Amniotic epithelial cell (primary cell): Measurements from ENCODE around the gene ACSF3.

Experiments
- DNase-seq: peaks from one replicate; pipeline ENCODE4 v3.0.0-alpha.2; 2010; ENCODE audit warnings: low read depth

ACSF3 gene

GRCh38 chr16:89095491-89095951 is 1.9 kb downstream of the ACSF3 start:
- DNase-seq, result no peak

DNA sequence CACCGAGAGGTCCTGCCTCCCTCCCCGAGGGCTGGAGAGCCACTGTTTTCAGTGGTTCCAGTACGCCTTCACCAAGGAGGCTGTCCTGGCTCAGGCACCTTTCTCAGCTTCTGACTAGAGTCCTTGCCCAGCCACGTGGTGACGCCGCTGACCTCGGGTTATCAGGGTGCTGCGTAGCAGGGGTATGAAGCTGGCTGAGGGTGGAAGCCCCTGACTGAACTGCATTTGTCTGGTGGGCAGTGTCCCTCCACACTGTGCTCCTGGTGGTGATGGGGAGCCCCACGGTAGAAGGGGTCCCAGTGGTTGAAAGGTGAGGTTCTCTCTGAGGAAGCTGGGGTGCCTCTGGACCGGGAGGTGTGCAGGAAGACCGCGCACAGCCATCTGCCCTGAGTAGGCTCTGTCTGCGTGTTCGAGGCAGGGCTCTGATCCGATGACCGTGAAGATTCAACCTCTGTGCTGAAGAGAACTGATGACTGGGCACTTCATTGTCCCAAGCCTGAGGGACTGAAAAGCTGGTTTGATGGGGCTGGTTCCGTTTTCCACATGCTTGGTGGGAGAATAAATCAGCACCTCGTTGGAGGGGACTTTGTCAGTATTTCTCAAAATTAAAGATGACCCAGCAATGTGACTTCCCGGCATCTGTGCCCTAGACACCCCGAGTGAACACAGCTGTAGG is 2.5 kb downstream of the ACSF3 start:
- DNase-seq, result no peak

- DNase-seq, result no peak
Measured at GRCh38 chr16:89096768-89097391, 3.2 kb downstream of the ACSF3 start.

GRCh38 chr16:89097392-89097772 is 3.7 kb downstream of the ACSF3 start:
- DNase-seq, result no peak

DNA sequence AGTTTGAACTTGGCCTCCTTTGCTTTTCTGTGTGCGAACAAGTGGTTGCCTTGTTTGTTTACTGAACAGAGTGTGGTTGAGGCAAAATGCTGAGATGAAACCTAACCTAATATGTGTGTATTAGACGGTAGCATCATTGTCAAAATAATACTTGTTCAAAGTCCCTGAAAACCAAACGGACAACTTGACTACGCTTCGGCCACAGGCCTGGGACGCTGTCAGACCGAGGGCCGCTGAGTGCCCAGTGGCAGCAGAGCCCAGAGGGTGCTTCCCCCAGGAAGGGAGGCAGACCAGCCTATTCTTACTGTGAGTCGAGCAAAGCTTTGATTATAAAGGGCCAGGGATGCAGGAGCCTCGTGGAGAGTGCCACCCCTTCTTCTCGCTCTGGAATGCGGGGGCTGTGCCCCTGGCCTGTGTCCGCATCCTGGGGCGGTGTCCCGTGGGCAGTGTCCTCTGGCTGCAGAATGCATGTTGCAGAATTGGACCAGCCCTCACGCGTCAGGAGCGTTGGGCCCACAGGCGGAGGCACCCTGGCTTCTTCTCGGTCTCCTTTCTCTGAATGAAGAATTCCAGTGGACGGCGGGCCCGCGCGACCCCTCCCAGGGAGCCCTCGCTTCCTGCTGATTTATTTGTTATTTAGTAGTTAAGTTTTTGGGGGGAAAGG is 5.2 kb downstream of the ACSF3 start:
- DNase-seq, result no peak

- no peak for DNase-seq
Measured at GRCh38 chr16:89099905-89100304, 6.3 kb downstream of the ACSF3 start.

DNA sequence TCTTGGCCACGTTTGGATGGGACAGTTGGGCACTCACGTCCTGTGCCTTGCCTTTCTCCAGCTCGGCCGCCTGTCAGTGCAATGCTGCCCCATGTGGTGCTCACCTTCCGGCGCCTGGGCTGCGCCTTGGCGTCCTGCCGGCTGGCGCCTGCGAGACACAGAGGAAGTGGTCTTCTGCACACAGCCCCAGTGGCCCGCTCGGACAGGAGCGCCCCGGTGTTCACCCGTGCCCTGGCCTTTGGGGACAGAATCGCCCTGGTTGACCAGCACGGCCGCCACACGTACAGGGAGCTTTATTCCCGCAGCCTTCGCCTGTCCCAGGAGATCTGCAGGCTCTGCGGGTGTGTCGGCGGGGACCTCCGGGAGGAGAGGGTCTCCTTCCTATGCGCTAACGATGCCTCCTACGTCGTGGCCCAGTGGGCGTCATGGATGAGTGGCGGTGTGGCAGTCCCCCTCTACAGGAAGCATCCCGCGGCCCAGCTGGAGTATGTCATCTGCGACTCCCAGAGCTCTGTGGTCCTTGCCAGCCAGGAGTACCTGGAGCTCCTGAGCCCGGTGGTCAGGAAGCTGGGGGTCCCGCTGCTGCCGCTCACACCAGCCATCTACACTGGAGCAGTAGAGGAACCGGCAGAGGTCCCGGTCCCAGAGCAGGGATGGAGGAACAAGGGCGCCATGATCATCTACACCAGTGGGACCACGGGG is 7.1 kb downstream of the ACSF3 start:
- DNase-seq, result no peak

DNA sequence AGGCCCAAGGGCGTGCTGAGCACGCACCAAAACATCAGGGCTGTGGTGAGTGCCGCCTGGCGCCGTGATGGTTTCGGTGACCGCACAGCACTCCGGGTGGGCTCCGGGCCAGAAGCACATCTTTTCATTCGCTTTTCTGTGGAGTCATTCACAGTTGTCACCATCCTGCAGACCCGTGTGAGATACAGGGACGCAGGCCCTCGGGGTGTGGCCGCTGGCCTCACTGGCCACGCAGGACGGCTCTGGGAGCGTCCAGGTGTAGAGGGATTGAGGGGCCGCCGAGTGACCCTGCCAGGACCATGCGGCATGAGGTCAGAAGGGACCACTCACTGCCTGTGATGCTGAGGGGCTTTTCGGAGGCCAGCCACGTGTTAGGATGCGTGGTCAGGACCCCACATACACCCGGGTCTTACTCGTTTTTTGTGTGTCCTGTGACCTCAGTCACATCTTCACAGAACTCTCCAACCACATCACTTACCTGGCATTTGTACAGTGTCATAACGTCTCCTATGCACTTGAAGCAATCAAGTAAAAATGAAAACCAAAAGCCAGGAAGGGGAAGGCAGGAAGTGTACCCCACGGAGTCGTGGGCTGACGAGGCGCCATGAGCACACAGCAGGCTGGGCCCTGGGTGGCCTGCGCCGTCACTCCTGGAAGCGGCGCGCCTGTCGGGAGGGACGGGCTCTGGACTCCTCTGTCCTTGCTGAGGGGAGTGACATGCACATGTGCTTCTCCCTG is 7.8 kb downstream of the ACSF3 start:
- no peak for DNase-seq

DNA sequence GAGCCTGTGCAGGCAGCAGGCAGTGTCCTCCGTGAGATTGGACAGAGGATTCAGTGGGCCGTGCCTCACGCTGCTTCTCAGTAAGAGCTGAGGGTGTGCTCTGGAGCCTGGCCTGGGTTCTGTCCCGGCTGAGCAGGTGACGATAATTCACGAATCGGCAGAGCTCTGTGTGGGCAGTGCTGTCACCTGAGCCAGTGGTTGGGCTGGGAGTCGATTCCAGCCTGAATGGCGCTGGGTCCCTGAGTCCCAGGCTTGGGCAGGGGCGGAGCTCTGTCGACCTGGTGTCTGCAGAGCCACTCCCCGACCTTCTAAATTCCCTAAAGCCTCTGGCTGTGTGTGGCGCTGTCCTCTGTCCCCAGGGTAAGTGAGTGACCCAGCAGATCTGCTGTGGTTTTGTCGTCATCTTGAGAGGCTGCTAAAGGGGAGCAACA is 8.4 kb downstream of the ACSF3 start:
- DNase-seq, result no peak

GRCh38 chr16:89102481-89103073 is 8.9 kb downstream of the ACSF3 start:
- no peak for DNase-seq

GRCh38 chr16:89103156-89103555 is 9.5 kb downstream of the ACSF3 start:
- no peak for DNase-seq

- no peak for DNase-seq
Measured at GRCh38 chr16:89103781-89104180, 10.1 kb downstream of the ACSF3 start.

DNA sequence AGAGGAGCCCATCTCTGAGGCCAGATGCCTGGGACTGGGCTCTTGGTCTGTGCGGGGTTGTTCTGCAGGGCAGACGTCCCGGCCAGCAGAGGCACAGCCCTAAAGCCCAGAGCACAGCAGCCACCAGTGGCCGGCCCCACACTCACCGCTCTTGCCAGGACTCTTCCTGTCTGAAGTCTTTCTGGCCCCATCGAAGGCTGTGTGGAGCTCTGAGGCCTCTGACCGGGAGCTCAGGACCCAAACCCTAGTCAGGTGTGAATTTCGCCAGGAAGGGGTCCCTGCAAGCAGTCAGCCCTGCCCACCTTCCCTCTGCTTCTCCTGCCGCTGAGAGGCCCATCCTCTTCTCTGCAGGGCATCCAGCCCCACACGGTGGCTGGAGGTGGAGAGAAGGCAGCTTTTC is 10.7 kb downstream of the ACSF3 start:
- DNase-seq, result no peak

DNA sequence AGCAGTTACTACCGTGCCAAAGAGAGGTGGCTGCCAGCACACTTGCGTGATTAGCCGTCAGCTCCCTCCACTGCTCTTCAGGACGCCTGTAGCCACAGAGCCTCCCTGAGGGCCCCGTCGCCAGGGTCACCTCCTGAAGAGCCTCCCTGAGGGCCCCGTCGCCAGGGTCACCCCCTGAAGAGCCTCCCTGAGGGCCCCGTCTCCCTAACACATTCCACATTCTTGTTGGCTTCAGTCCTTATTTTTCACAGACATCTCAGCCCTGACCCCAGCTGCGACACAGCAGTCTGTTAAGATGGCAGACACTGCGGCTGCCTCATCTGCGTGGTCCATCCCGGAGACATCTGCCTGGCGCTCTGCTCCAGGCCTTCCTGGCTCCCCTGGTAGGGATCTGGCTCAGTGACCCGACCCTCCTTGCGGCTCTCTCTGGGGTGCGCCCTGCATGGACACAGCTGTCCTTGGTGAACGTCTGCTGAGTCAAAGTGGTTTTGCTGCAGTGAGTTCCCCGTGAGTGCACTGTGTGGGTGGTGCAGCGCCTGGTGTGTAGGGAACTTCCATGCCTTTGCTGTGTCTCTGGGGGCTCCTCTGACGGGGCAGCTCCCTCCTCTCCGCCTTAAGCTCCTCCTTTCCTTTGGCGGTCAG is 11.4 kb downstream of the ACSF3 start:
- no peak for DNase-seq

- DNase-seq, result no peak
Measured at GRCh38 chr16:89105599-89106151, 12.0 kb downstream of the ACSF3 start.

DNA sequence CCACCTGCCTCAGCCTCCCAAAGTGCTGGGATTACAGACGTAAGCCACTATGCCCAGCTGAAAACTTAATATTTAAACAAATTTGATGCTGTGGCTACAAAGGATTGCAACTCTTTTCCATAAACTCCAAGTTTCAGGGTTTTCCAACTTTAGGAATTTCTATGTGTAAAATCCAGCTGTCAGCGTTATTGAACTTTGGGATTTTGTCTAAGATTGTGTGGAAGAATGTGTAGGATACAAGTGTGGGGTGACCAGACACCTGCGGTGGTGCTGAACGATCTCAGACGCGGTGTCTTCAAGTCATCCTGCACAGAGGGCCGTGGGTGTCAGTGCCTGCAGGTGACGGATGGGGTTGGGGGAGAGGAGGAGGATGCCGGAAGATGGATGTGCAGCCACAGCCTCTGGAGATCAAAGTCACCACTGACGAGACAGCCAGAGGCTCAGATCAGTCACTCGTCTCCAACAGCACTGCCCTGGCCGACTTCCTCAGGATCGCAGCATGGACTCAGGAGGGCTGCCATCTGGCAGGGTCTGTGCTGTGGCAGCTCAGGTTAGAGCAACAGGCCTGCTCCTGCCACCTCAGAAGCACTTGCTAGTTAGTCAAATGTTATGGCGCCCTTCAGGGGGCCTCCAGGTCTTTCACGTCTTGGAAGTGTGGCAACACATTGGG is 13.0 kb downstream of the ACSF3 start:
- DNase-seq, result no peak

GRCh38 chr16:89107203-89107582 is 13.5 kb downstream of the ACSF3 start:
- no peak for DNase-seq

GRCh38 chr16:89108416-89108815 is 14.8 kb downstream of the ACSF3 start:
- DNase-seq, result no peak

DNA sequence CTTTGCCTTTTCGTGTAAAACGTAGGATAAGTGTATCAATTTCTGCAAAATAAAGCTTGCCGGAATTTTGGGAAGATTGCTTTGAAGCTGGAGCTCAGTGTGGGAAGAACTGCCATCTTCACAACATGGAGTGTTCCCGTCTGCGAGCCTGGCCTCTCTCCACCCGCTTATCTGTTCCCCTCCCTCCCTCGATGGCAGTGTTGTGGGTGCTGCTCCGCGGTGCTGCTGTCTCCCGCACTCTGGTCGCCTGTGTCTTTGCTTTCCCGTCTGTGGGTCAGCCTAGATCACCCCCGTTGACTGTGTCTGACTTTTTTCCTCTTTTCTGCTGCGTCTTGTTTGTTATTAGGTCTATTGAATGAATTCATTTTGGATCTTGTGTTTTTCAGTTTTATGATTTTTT is 17.0 kb downstream of the ACSF3 start:
- no peak for DNase-seq

DNA sequence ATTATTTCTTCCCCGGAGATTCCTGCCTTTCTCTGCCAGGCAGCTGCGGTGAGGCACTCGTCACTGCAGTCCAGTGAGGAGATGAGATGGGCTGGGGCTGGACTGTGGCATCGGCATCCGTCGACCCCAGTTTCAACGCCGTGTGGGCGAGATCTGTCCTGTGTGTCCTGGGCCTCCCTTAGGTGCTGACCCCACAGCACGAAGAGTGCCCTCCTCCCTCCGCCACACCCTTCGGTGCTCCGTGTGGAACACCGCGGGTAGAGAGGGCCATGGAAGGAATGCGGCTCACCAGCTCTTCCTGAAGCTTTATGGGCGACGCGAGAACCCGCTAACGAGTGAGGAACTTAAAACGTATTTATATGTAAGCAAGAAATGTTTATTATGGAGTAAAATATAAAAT is 17.6 kb downstream of the ACSF3 start:
- DNase-seq, result no peak
